GM12872 (cell line): Measurements from ENCODE around the gene TMPRSS6.

Source experiments
- TF ChIP-seq, protein P1 (sequence below): IDR thresholded peaks from 3 replicates; pipeline ENCODE4 v1.5.1; 2011; ENCODE audit warnings: low read depth, mild to moderate bottlenecking, low read length, moderate library complexity; ENCODE audit not compliant: insufficient read depth

The TMPRSS6 gene

DNA sequence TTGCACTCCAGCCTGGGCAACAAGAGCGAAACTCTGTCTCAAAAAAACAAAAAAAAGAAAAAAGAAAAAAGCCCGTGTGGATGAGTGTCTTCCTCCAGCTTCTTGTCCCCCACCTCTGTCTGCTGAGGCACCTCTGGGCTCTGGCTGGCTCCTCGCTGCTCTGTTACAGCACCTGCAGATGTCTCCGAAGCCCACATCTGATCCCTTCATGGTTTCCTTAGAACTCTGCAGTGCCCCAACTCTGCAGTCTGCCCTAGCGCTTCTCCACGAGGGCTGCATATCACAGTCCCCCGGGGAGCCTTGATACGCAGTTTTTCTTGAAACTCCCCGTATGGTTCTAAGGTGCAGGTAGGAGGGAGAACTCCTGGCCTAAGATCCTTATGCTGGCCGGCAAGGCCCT lies 42.1 kb downstream of the TMPRSS6 start:
- TF ChIP-seq, protein P1, sequence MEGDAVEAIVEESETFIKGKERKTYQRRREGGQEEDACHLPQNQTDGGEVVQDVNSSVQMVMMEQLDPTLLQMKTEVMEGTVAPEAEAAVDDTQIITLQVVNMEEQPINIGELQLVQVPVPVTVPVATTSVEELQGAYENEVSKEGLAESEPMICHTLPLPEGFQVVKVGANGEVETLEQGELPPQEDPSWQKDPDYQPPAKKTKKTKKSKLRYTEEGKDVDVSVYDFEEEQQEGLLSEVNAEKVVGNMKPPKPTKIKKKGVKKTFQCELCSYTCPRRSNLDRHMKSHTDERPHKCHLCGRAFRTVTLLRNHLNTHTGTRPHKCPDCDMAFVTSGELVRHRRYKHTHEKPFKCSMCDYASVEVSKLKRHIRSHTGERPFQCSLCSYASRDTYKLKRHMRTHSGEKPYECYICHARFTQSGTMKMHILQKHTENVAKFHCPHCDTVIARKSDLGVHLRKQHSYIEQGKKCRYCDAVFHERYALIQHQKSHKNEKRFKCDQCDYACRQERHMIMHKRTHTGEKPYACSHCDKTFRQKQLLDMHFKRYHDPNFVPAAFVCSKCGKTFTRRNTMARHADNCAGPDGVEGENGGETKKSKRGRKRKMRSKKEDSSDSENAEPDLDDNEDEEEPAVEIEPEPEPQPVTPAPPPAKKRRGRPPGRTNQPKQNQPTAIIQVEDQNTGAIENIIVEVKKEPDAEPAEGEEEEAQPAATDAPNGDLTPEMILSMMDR: no peak

DNA sequence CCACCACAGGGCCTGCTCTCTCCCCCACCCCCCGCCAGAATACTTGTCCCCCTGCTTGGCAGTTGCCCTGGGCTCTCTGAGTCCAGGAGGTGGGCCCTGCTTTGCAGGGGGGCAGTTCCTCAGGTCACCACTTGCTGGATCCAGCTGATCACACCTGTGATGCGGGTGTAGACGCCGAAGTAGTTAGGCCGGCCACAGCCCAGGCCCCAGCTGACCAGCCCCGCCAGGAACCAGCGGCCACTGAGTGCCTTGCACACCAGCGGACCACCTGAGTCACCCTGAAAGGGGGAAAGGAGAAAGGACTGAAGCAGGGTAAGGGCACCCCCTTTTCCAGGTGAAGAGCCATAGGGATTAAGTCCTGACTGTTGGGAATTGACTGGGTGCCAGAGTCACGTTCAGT lies 43.6 kb downstream of the TMPRSS6 start:
- TF ChIP-seq, protein P1: no peak

DNA sequence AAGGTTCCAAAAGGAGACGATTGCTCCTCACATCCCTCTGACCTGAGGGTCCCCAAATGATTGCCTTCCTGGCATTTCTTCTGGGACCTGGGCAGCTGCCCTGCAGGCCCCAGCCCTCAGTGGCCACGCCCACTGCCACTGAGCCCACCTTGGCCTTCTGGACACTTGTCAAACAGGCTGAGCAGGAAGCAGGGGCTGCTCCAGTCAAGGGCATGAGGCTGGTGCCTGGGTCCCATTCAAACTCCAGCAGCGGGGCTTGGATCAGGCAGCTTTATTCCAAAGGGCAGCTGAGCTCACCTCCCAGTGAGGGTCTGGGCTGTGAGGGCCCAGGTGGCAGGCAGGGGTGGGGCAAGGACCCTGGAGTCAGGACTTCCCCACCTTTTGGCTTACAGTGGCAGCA lies 44.3 kb downstream of the TMPRSS6 start:
- TF ChIP-seq, protein P1: no peak

DNA sequence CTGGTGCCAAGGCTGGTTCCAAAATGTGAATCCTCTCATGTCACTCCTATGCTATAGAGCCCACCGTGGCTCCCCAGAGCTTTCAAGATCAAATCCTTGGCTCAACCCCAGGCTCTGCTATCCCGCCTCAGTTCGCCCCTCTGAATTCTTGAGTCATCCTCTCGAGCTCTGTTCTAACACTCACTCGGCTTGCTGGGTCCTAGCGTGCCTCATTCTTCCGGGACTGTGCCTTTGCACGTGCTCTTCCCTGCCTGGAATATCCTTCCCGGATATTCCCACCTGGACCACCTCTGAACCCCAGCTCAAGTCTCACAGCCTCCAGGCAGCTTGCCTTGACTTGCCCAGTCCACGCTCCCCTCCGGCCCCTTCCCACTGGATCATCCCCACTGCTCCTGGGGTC lies 45.0 kb downstream of the TMPRSS6 start:
- TF ChIP-seq, protein P1: no peak

GRCh38 chr22:37063431-37064420 lies 45.8 kb downstream of the TMPRSS6 start:
- TF ChIP-seq, protein P1: no peak

- TF ChIP-seq, protein P1: no peak
Measured at GRCh38 chr22:37062702-37063381, 46.7 kb downstream of the TMPRSS6 start.

DNA sequence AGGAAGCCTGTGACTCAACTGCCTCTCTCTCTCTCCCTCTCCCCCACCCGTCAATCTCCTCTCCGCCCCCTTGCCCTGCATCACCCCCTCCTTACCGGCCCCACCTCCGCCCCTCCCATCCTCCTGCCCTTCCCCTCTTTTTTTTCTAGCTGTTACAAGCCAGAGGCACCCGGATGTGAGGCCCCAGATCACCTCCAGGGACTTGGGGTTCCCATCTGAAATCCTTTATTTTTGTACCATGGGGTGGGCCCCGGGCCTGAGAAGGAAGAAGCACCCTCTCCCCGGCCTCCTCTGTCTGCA lies 47.2 kb downstream of the TMPRSS6 start:
- TF ChIP-seq, protein P1: no peak
